A673 (cell line): Measurements from ENCODE around the gene UNC13D.

Source experiments
- CTCF ChIP-seq: fragments of 300-800, 200-600 bp; sonication (generic); conservative IDR thresholded peaks from 2 replicates; pipeline ENCODE4 v1.5.1; 2017; ENCODE audit warnings: low read depth, mild to moderate bottlenecking, antibody characterized with exemption, low read length, moderate library complexity, mixed read lengths
- EZH2 ChIP-seq: fragments of 200-600 bp; sonication (generic); IDR thresholded peaks from 2 replicates; pipeline ENCODE4 v1.6.1; 2017; ENCODE audit warnings: borderline replicate concordance, low read depth, mild to moderate bottlenecking, mixed read lengths, antibody characterized with exemption, low read length; ENCODE audit not compliant: poor library complexity, severe bottlenecking

- TF ChIP-seq CTCF (no peak), EZH2 (no peak)
These were observed 37.7 kb upstream of the UNC13D start for GRCh38 chr17:75881678-75882454.
